GM18507 (cell line): ENCODE data around the gene SPAG8.

Experiments used
- DNase-seq: peaks from one replicate; pipeline ENCODE4 v3.0.0; 2011; ENCODE audit warnings: low read depth; ENCODE audit not compliant: insufficient read length; ENCODE audit errors: extremely low spot score
- FAIRE-seq: peaks from 2 replicates; lab custom pipeline; 2011; peaks lifted over from hg19 to GRCh38; lab: Jason Lieb, UNC

SPAG8 gene

GRCh38 chr9:35841645-35841900, 29.5 kb upstream of the SPAG8 start:
- DNase-seq, result no peak
- FAIRE-seq, result no peak

- DNase-seq, result no peak
- no peak for FAIRE-seq
Observed at GRCh38 chr9:35840881-35841644, 29.0 kb upstream of the SPAG8 start.

- no peak for FAIRE-seq
Observed at GRCh38 chr9:35839926-35840325, 27.9 kb upstream of the SPAG8 start.

GRCh38 chr9:35836595-35836994, 24.5 kb upstream of the SPAG8 start:
- FAIRE-seq (no peak), DNase-seq (no peak)

More at GRCh38 chr9:35839926-35840325, 27.9 kb upstream of the SPAG8 start:
- DNase-seq, result no peak

GRCh38 chr9:35835766-35836165, 23.7 kb upstream of the SPAG8 start:
- FAIRE-seq, result peak; percentile 44

GRCh38 chr9:35835216-35835632, 23.2 kb upstream of the SPAG8 start:
- DNase-seq (no peak), FAIRE-seq (peak; percentile 69)

More at GRCh38 chr9:35835766-35836165, 23.7 kb upstream of the SPAG8 start:
- DNase-seq, result no peak

GRCh38 chr9:35834260-35835215, 22.5 kb upstream of the SPAG8 start:
- FAIRE-seq (peak; percentile 24), DNase-seq (no peak)

- no peak for DNase-seq
- FAIRE-seq, result no peak
Observed at GRCh38 chr9:35832814-35833213, 20.8 kb upstream of the SPAG8 start.

GRCh38 chr9:35831040-35831439, 19.0 kb upstream of the SPAG8 start:
- DNase-seq (no peak), FAIRE-seq (no peak)

- FAIRE-seq, result no peak
- no peak for DNase-seq
Observed at GRCh38 chr9:35829764-35830096, 17.7 kb upstream of the SPAG8 start.

GRCh38 chr9:35829084-35829763, 17.2 kb upstream of the SPAG8 start, which contains the start of gene TMEM8B:
Gene TMEM8B (plus strand): TSS chr9:35829228. CDS start chr9:35829448, 220 bp downstream.
- DNase-seq, result peak; percentile 90
- peak; percentile 79 for FAIRE-seq

GRCh38 chr9:35828716-35829083, 16.6 kb upstream of the SPAG8 start, which contains the start of gene FAM221B:
Gene FAM221B (minus strand): TSS chr9:35828732. CDS start chr9:35826161, 2,571 bp downstream.
- no peak for DNase-seq
- FAIRE-seq, result no peak

GRCh38 chr9:35827486-35827885, 15.4 kb upstream of the SPAG8 start:
- FAIRE-seq (no peak), DNase-seq (no peak)

GRCh38 chr9:35826071-35826701, 14.1 kb upstream of the SPAG8 start:
- DNase-seq (no peak), FAIRE-seq (peak; percentile 71)

- no peak for DNase-seq
Observed at GRCh38 chr9:35822926-35823325, 10.9 kb upstream of the SPAG8 start.

GRCh38 chr9:35820076-35820475, 8.0 kb upstream of the SPAG8 start:
- FAIRE-seq (no peak), DNase-seq (no peak)

More at GRCh38 chr9:35822926-35823325, 10.9 kb upstream of the SPAG8 start:
- no peak for FAIRE-seq

GRCh38 chr9:35818341-35818740, 6.3 kb upstream of the SPAG8 start:
- DNase-seq (no peak), FAIRE-seq (no peak)

- no peak for FAIRE-seq
- no peak for DNase-seq
Observed at GRCh38 chr9:35816708-35817107, 4.6 kb upstream of the SPAG8 start.

GRCh38 chr9:35814841-35815543, 2.9 kb upstream of the SPAG8 start, which contains the start of gene HINT2:
Gene HINT2 (minus strand): TSS chr9:35815042. CDS start chr9:35814979, 63 bp downstream.
- FAIRE-seq (peak; percentile 99), DNase-seq (peak; percentile 95)
